G401 (cell line): Measurements from ENCODE around the gene ZBTB8A. TPM values are rescaled to one million over a fixed set of nuclear protein-coding genes. Genes with fewer than 3 reads are reported as not detected.

Experiments
- DNase-seq: peaks from one replicate; pipeline ENCODE4 v3.0.0-alpha.2; 2015; ENCODE audit warnings: low spot score
- in situ Hi-C: cut with HindIII; loops from 2 replicates; pipeline ENCODE4 v1.10.0; 2016; ENCODE audit warnings: low sequenced_read_pairs, mixed read lengths
- total RNA-seq: library from RNA; depleted of rRNA; stranded (reverse); fragments of >200 nt; shearing (Covaris generic); gene quantifications from 2 replicates; pipeline ENCODE4 v1.2.3, GENCODE V29; 2014; rRNA removed

Gene ZBTB8A
- total RNA-seq, 1 experiment from 2014 or later = 12.0 TPM

GRCh38 chr1:32647308-32648134 lies 108.3 kb downstream of the ZBTB8A start:
- in situ Hi-C loops = no loop called here

GRCh38 chr1:32650248-32650751 lies 111.1 kb downstream of the ZBTB8A start, which contains the start of gene ZBTB8OS:
TSS of gene ZBTB8OS (minus strand) at chr1:32650550. CDS start at chr1:32650529, 21 bp downstream.
- in situ Hi-C loops = no loop called here

More at GRCh38 chr1:32647308-32648134, 108.3 kb downstream of the ZBTB8A start:
- DNase-seq = no peak

GRCh38 chr1:32650752-32651460 lies 111.7 kb downstream of the ZBTB8A start, which contains the start of gene RBBP4:
TSS of gene RBBP4 (plus strand) at chr1:32651208. CDS start at chr1:32651307, 99 bp downstream.
- DNase-seq = peak; percentile 96
- in situ Hi-C loops = no loop called here

More at GRCh38 chr1:32650248-32650751, 111.1 kb downstream of the ZBTB8A start, which contains the start of gene ZBTB8OS:
- peak; percentile 97 for DNase-seq

GRCh38 chr1:32651461-32652073 lies 112.3 kb downstream of the ZBTB8A start:
- in situ Hi-C loops = no loop called here
- no peak for DNase-seq

- in situ Hi-C loops = no loop called here
- DNase-seq = no peak
These were observed 113.2 kb downstream of the ZBTB8A start for GRCh38 chr1:32652244-32652962.

Other genes with a start within 250 kb of the ZBTB8A start
- gene HDAC1, start 247.3 kb upstream of the ZBTB8A start, total RNA-seq = 191 and 286 TPM in 2 replicates
- gene MARCKSL1, start 203.2 kb upstream of the ZBTB8A start, total RNA-seq = 89.6 and 132 TPM in 2 replicates
- gene FAM229A, start 176.9 kb upstream of the ZBTB8A start, total RNA-seq = 0.20 and 0.31 TPM in 2 replicates
- 0.20 TPM in 1 of 2 replicates, not detected in the other for gene TSSK3, start 176.9 kb upstream of the ZBTB8A start, total RNA-seq
- 40.7 and 47.3 TPM in 2 replicates for gene BSDC1, start 145.0 kb upstream of the ZBTB8A start, total RNA-seq
- gene ZBTB8B, start 74.4 kb upstream of the ZBTB8A start, total RNA-seq = 0.25 and 0.58 TPM in 2 replicates
- 101 and 103 TPM in 2 replicates for gene ZBTB8OS, start 111.1 kb downstream of the ZBTB8A start, total RNA-seq
- 211 and 289 TPM in 2 replicates for gene RBBP4, start 111.8 kb downstream of the ZBTB8A start, total RNA-seq
- gene SYNC, start 163.3 kb downstream of the ZBTB8A start, total RNA-seq = 6.5 and 7.9 TPM in 2 replicates